HG03066 (cell line): Measurements from ENCODE around the gene LMBR1.
"Not testable (repeated sequence)": the region's sequence is repeated elsewhere in the genome, so short reads cannot be mapped to it uniquely, and the experiment has no call there.

ENCODE experiments used
- ATAC-seq: cut with Tn5 transposase; IDR thresholded peaks from one replicate; pipeline ENCODE4 v1.9.1; 2021; ENCODE audit warnings: low read depth; ENCODE audit not compliant: unreplicated experiment

The LMBR1 gene

GRCh38 chr7:156892821-156893706 lies at the start of gene LMBR1:
TSS of gene LMBR1 (minus strand) at chr7:156893183. CDS start at chr7:156892993, 190 bp downstream.
- ATAC-seq, result peak; percentile 71

- ATAC-seq, result no peak
These were observed 49.7 kb upstream of the LMBR1 start for GRCh38 chr7:156942708-156943090.

- ATAC-seq, result no peak
These were observed 48.6 kb upstream of the LMBR1 start for GRCh38 chr7:156941393-156942182.

- no peak for ATAC-seq
These were observed 47.6 kb upstream of the LMBR1 start for GRCh38 chr7:156940421-156941122.

- ATAC-seq, result not testable (repeated sequence)
These were observed 43.8 kb upstream of the LMBR1 start for GRCh38 chr7:156936766-156937165.

GRCh38 chr7:156935250-156935649 lies 42.3 kb upstream of the LMBR1 start:
- no peak for ATAC-seq

- no peak for ATAC-seq
These were observed 39.0 kb upstream of the LMBR1 start for GRCh38 chr7:156932006-156932405.

- no peak for ATAC-seq
These were observed 37.0 kb upstream of the LMBR1 start for GRCh38 chr7:156929789-156930539.

- no peak for ATAC-seq
These were observed 35.4 kb upstream of the LMBR1 start for GRCh38 chr7:156928406-156928747.

GRCh38 chr7:156927571-156928405 lies 34.8 kb upstream of the LMBR1 start:
- ATAC-seq, result no peak

- not testable (repeated sequence) for ATAC-seq
These were observed 32.8 kb upstream of the LMBR1 start for GRCh38 chr7:156925821-156926220.

- ATAC-seq, result not testable (repeated sequence)
These were observed 29.3 kb upstream of the LMBR1 start for GRCh38 chr7:156922304-156922703.

- ATAC-seq, result not testable (repeated sequence)
These were observed 27.7 kb upstream of the LMBR1 start for GRCh38 chr7:156920487-156921373.

- ATAC-seq, result no peak
These were observed 27.1 kb upstream of the LMBR1 start for GRCh38 chr7:156920076-156920475.

- no peak for ATAC-seq
These were observed 26.2 kb upstream of the LMBR1 start for GRCh38 chr7:156919132-156919713.

- ATAC-seq, result no peak
These were observed 25.7 kb upstream of the LMBR1 start for GRCh38 chr7:156918635-156919034.

GRCh38 chr7:156909574-156910252 lies 16.7 kb upstream of the LMBR1 start:
- not testable (repeated sequence) for ATAC-seq

GRCh38 chr7:156907656-156908055 lies 14.7 kb upstream of the LMBR1 start:
- no peak for ATAC-seq
